ENCODE measurements around the gene GRIN2A.

The GRIN2A gene

GRCh38 chr16:9965079-9965478 lies 217.1 kb downstream of the GRIN2A start:
- no peak for DNase-seq (ENCODE audit: low read depth)

- DNase-seq (ENCODE audit: low read depth) = no peak
These were observed 217.8 kb downstream of the GRIN2A start for GRCh38 chr16:9964426-9964825.

GRCh38 chr16:9957433-9957832 lies 224.8 kb downstream of the GRIN2A start:
- no peak for DNase-seq (ENCODE audit: low read depth)

- DNase-seq (ENCODE audit: low read depth) = no peak
These were observed 225.2 kb downstream of the GRIN2A start for GRCh38 chr16:9957002-9957401.

GRCh38 chr16:9955677-9956076 lies 226.6 kb downstream of the GRIN2A start:
- no peak for DNase-seq (ENCODE audit: low read depth)

- DNase-seq (ENCODE audit: low read depth) = no peak
These were observed 228.2 kb downstream of the GRIN2A start for GRCh38 chr16:9953908-9954570.

GRCh38 chr16:9950658-9951057 lies 231.6 kb downstream of the GRIN2A start:
- no peak for DNase-seq (ENCODE audit: low read depth)

- no peak for DNase-seq (ENCODE audit: low read depth)
These were observed 232.8 kb downstream of the GRIN2A start for GRCh38 chr16:9949396-9949795.

GRCh38 chr16:9948933-9949332 lies 233.3 kb downstream of the GRIN2A start:
- no peak for DNase-seq (ENCODE audit: low read depth)

- no peak for DNase-seq (ENCODE audit: low read depth)
These were observed 236.1 kb downstream of the GRIN2A start for GRCh38 chr16:9946022-9946720.

GRCh38 chr16:9943121-9943520 lies 239.1 kb downstream of the GRIN2A start:
- no peak for DNase-seq (ENCODE audit: low read depth)

- no peak for DNase-seq (ENCODE audit: low read depth)
These were observed 241.0 kb downstream of the GRIN2A start for GRCh38 chr16:9941245-9941644.

- DNase-seq (ENCODE audit: low read depth) = no peak
These were observed 247.3 kb downstream of the GRIN2A start for GRCh38 chr16:9934723-9935508.

GRCh38 chr16:9932919-9933653 lies 249.1 kb downstream of the GRIN2A start:
- DNase-seq (ENCODE audit: low read depth) = no peak

GRCh38 chr16:9932000-9932399 lies 250.2 kb downstream of the GRIN2A start:
- no peak for DNase-seq (ENCODE audit: low read depth)

GRCh38 chr16:9929836-9930235 lies 252.4 kb downstream of the GRIN2A start:
- DNase-seq (ENCODE audit: low read depth) = no peak

- no peak for DNase-seq (ENCODE audit: low read depth)
These were observed 252.9 kb downstream of the GRIN2A start for GRCh38 chr16:9929313-9929712.

- no peak for DNase-seq (ENCODE audit: low read depth)
These were observed 259.8 kb downstream of the GRIN2A start for GRCh38 chr16:9922441-9922840.

- no peak for DNase-seq (ENCODE audit: low read depth)
These were observed 260.2 kb downstream of the GRIN2A start for GRCh38 chr16:9921997-9922396.

GRCh38 chr16:9919460-9919859 lies 262.8 kb downstream of the GRIN2A start:
- no peak for DNase-seq (ENCODE audit: low read depth)

- no peak for DNase-seq (ENCODE audit: low read depth)
These were observed 264.5 kb downstream of the GRIN2A start for GRCh38 chr16:9917691-9918090.

- no peak for DNase-seq (ENCODE audit: low read depth)
These were observed 268.5 kb downstream of the GRIN2A start for GRCh38 chr16:9913604-9914326.

Measured in HS-27A (cell line).